Heart left ventricle (tissue), 13 donors: ENCODE results near the gene KLHDC8A.

Experiments used
- CTCF ChIP-seq, 12 donors: fragments of 200-600 bp; sonication (generic) in 4 of 12; IDR thresholded peaks; one replicate each; pipeline versions ENCODE4 v1.5.0 to v1.8.0; 2018 to 2022; ENCODE audit warnings: antibody characterized with exemption in 12 of 12, mild to moderate bottlenecking in 5 of 12
- POLR2A ChIP-seq, 2 donors: fragments of 450-650 bp; IDR thresholded peaks; one replicate each; pipeline ENCODE4 v1.6.1; 2017; ENCODE audit warnings: antibody characterized with exemption in 2 of 2, mild to moderate bottlenecking in 2 of 2, moderate library complexity in 2 of 2
- donor health status: ischemic (EF 13 %, LVEDD 7.1; RV severe dilation, severe dysfunction).
- donor health status: DM: no; HTN: yes; CAD: no.
- donor health status: DM: no; HTN: no; CAD: no.
- donor health status: ischemic (EF 25% LVEDD 6.9; RV normal size, moderate dysfunction).
- donor health status: ischemic (EF 25% LVEDD 5.7; RV mildly dilated, moderate dysfunction).
- donor health status: ischemic (EF 35%, LVEDD 5.7; RV mildly dilated, moderate dysfunction).
- donor health status: nonischemic (EF 11% LVEDD 7.7; RV severe dilation, severe dysfunction).
- donor health status: DM: yes; HTN: yes; CAD: no.
- donor health status: PGD.
- donor health status: ischemic (EF 29% LVEDD 5.4; RV normal size, mild dysfunction).
- donor health status: nonischemic (EF 23%, LVEDD 6.1; RV moderate dilation, normal function).

- no peak for TF ChIP-seq POLR2A (IDR thresholded peaks at IDR 0.05)
- TF ChIP-seq CTCF (IDR thresholded peaks at IDR 0.05), result no peak
Measured at GRCh38 chr1:205339717-205340116, 17.0 kb downstream of the KLHDC8A start.
